GM12872 (cell line): ENCODE data around the gene ZNF764.

Source experiments
- TF ChIP-seq, protein P1 (sequence below): IDR thresholded peaks from 3 replicates; pipeline ENCODE4 v1.5.1; 2011; ENCODE audit warnings: low read depth, mild to moderate bottlenecking, low read length, moderate library complexity; ENCODE audit not compliant: insufficient read depth

Gene ZNF764

DNA sequence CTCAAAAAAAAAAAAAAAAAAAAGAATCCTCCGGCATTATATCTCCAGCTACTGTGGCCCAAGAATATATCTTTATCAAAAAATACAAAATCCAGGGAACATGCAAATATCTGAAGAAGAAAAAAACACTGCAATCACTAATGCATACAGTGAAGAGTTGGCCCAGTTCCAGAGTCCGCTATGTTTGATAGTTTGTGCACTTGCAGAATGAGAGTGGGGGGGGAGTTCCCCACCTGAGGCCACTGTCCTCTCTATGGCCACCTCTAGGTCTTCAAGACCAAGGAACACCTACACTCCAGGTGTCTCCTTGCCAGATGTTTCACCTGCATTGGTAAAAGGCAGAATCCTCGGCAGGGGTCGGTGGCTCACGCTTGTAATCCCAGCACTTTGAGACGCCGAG, 23.3 kb upstream of the ZNF764 start:
- TF ChIP-seq, protein P1, sequence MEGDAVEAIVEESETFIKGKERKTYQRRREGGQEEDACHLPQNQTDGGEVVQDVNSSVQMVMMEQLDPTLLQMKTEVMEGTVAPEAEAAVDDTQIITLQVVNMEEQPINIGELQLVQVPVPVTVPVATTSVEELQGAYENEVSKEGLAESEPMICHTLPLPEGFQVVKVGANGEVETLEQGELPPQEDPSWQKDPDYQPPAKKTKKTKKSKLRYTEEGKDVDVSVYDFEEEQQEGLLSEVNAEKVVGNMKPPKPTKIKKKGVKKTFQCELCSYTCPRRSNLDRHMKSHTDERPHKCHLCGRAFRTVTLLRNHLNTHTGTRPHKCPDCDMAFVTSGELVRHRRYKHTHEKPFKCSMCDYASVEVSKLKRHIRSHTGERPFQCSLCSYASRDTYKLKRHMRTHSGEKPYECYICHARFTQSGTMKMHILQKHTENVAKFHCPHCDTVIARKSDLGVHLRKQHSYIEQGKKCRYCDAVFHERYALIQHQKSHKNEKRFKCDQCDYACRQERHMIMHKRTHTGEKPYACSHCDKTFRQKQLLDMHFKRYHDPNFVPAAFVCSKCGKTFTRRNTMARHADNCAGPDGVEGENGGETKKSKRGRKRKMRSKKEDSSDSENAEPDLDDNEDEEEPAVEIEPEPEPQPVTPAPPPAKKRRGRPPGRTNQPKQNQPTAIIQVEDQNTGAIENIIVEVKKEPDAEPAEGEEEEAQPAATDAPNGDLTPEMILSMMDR, result no peak

DNA sequence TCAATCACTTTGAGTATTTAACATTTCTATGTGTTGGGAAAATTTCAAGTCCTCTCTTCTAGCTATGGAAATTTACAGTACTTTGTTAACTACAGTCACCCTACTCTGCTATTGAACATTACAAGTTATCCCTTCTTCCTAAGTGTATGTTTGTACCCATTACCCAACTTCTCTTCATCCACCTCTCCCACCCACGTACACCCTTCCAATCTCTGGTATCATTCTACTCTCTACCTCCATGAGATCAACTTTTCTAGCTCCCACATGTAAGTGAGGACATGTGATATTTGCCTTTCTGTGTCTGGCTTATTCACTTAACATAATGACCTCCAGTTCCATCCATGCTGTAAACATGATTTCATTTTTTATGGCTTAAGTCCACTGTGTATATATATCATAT, 16.5 kb upstream of the ZNF764 start:
- TF ChIP-seq, protein P1, result no peak

DNA sequence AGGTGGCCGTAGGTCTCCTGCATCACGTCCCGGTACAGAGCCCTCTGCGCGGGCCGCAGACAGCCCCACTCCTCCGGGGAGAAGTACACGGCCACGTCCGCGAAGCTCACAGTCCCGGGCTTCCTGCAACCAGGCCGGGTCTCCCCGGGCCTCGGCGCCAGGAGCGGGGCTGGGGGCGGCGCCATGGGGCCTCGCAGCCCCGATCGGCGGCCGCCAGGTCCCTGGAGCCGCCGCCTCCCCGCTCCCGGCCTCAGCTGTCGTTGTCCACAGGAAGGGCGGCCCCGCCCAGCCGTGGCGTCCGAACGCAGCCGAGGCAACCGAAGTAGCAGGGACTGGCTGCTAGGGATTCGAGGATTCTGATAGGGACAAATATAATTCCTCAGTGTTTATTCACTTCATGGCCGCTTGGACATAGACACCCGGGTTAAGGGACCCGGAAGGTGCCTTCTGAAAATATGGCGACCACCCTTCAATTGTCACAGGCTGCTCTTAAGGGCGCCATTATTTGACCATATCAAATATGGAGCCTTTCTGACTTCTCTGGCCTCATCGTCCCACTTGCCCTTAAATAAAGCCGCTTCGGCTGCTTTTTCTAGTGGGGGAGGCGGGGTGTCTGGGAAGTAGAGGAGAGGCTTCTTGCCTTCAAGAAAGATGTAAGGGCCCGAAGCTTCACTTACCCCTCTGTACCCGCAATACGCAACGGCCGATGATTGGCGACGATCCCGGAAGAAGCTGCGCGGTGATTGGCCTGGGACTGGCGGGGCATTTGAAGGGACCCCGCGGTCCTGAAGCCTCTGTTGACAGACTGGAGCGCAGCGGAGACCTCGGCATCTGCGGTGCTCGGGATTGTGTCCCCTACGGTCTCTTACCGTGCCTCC, 13.5 kb upstream of the ZNF764 start, which contains the start of gene ZNF688:
ZNF688 (minus strand) TSS at position 270 of the 878 bp plus-strand sequence; CDS start at position 185, 85 bp downstream.
- TF ChIP-seq, protein P1, result no peak

DNA sequence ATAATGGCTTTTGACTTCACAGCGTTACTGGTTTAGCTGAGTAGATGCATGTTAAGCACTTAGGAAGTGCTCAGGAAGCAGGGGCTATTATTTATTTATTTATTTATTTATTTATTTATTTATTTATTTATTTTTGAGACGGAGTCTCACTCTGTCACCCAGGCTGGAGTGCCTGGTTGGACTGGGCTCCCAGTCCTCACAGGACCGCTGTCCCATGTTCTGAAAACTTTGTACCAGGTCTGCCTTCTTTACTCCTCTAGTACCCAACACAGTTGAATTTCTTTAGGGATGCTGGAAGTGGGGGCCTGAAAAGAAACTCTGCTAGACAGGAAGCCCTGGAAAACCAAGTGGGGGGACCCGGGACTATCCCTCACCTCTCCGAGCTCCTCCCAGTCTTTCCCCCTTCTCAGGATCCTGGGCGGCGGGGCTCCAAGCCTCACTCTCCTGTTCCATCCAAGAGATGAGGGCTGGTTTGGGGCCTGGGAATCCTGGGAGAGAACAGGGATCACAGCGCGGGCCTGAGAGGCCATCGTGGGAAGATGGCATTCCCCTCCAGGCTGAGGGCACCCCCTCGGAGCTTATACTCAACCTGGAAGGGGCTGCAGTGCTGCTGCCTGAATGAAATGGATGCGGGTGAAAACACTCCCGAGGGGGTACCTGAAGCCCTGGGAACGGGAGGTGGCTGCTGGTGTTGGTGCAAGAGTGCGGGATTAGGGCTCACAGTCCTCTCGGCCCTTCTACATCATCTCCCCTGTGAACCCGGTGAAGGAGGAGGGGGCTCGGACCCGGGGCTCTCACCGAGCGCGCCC, 12.7 kb upstream of the ZNF764 start:
- TF ChIP-seq, protein P1, result no peak

DNA sequence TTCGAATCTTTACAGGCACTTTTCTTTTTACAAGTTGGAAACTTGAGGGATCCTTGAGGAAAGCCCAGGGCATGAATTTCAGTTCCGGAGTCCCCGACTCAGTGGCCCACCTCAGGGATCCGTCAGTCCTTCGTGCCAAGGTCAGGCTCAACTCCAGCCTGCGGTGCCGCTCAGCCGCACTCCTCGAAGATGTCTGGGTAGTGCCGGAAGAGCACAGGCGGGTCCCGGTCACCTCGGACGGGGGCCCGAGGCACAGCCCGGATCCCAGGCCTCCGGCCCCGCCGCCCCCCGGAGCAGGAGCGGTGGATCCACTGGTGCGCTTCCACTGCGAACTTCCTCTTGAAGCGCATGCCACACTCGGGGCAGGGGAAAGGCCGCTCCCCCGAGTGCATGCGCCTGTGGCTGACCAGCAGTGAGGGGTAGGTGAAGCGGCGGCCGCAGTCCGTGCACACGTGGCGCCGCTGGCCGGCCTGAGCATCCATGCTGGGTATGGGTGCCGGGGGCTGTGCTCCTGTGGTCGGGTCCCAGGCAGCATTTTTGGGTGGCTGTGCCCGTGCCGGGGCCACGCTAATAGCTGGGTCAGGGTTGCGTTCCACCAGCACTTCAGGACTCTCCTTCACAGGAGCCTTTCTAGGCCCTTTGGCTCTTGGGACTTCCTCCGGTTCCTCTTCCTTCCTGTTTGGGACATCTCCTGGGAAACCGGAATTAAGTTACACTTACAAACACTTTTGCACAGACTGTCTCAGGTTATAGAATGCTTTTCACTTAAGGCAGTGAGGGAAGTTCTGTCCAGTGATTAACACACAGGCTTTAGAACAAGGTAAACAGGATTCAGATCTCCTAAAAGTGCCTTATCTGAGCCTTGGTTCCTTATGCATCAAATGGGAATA, 11.8 kb upstream of the ZNF764 start:
- TF ChIP-seq, protein P1, result no peak

DNA sequence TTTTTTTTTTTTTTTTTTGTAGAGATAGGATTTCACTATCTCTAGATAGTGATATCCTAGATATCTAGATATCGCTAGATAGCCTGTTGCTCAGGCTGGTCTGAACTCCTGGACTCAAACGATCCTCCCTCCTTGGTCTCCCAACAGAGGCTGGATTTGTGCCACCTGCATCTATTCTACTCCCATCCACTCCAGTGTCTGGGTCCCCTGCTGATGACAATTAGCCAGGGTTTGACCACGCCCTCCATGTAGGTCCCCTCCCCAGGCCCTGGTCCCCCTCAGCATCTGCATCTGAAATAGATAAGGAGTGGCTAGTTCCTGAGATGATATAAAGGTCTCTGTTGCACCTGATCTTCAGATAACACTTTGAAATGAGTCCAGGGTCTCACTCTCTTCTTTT, 11.1 kb upstream of the ZNF764 start:
- TF ChIP-seq, protein P1, result no peak
